Aorta (tissue), 5 donors: Measurements from ENCODE around the gene ZBED4. TPM values are rescaled to one million over a fixed set of nuclear protein-coding genes. Genes with fewer than 3 reads are reported as not detected.

Experiments used
- ATAC-seq: fragments of 200-7000 bp; cut with Tn5 transposase; one replicate; pipeline ENCODE4 v1.9.1; 2022; ENCODE audit warnings: moderate library complexity; ENCODE audit not compliant: low FRiP score
- DNase-seq, 2 donors: peaks; one replicate each; pipeline ENCODE4 v3.0.0-alpha.2; 2020
- H3K27ac ChIP-seq, 2 donors: one replicate each; pipeline ENCODE4 v1.5.1; 2013; ENCODE audit warnings: low read length in 2 of 2, mild to moderate bottlenecking in 2 of 2, moderate library complexity in 2 of 2, control low read depth in 1 of 2, inconsistent platforms in 1 of 2, low read depth in 1 of 2
- H3K27me3 ChIP-seq, 2 donors: one replicate each; pipeline ENCODE4 v1.6.1; 2013; ENCODE audit warnings: control low read depth in 1 of 2, low read length in 1 of 2, mild to moderate bottlenecking in 1 of 2, moderate library complexity in 1 of 2; ENCODE audit not compliant: insufficient read depth in 2 of 2, control insufficient read depth in 1 of 2
- H3K36me3 ChIP-seq, 2 donors: one replicate each; pipeline ENCODE4 v1.6.1; 2013; ENCODE audit warnings: control low read depth in 1 of 2, low read length in 1 of 2, mild to moderate bottlenecking in 1 of 2; ENCODE audit not compliant: insufficient read depth in 2 of 2, control insufficient read depth in 1 of 2
- H3K4me1 ChIP-seq, 2 donors: one replicate each; pipeline ENCODE4 v1.6.1; 2013; ENCODE audit warnings: low read length in 2 of 2, control low read depth in 1 of 2, mild to moderate bottlenecking in 1 of 2, moderate library complexity in 1 of 2; ENCODE audit not compliant: insufficient read depth in 2 of 2, control insufficient read depth in 1 of 2
- H3K4me3 ChIP-seq, 2 donors: one replicate each; pipeline ENCODE4 v1.5.1; 2013; ENCODE audit warnings: low read length in 2 of 2, control low read depth in 1 of 2, mild to moderate bottlenecking in 1 of 2
- H3K9me3 ChIP-seq: one replicate; pipeline ENCODE4 v1.6.1; 2013; ENCODE audit warnings: mild to moderate bottlenecking, low read length; ENCODE audit not compliant: control insufficient read depth
- WGBS, 2 donors: extraction: QIAGEN DNeasy Blood & Tissue Kit; methylation state at CpG; one replicate each; pipeline ENCODE4 v1.1.7; 2013; 5-methylcytosine and 5-hydroxymethylcytosine counted together
- intact Hi-C, 2 donors: fragments of 100-400 bp; cut with DNase I; formaldehyde crosslinking; loops; one replicate each; pipeline versions ENCODE4 v1.14.2 to v1.15.0; 2022
- polyA plus RNA-seq, 2 donors: library from polyadenylated mRNA; stranded (reverse); fragments of 200-250 nt; gene quantifications; one replicate each; pipeline ENCODE4 v1.2.3, GENCODE V29; 2013
- total RNA-seq, 2 donors: library from RNA; stranded (reverse); fragmentation: NEBNext Ultra II Directional; extraction: Animal tissue kit (Norgen Biotek cat#: 25700); gene quantifications; one replicate each; pipeline ENCODE4 v1.2.1, GENCODE V29; 2021
- donor health status: healthy with polysubstance abuse.
- donor health status: Bipolar disorder and iron deficiency.
- donor health status: DM: no; HTN: no; CAD: no.
- donor health status: DM: no; HTN: no; CAD: no.
- donor health status: DM: yes; HTN: yes; CAD: no.

The ZBED4 gene
- total and polyA plus RNA-seq, 4 donors, result 1.3 to 9.7 (median 5.3) TPM

DNA sequence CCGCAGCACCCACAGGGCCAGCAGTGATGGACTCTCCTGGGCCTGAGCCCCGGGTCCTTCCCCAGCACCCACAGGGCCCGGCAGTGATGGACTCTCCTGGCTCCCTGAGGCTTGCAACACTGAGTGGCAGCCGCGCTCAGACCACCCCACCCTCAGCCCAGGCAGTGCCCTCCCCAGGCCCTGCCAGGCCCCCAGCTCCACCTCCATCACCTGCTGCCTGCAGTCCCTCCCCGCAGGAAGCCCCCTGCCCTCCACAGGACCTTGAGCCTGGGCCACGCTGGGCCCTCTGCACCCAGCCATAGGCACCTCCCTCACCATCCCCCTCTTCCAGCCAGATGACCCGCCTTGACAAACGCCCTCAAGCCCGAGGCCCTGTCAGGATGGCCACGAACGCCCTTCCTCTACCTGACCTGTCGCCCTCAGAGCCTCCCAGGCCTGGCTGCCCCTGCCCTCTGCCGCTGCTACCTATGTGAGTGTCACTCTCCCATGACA is 53.2 kb downstream of the ZBED4 start:
- Histone ChIP-seq H3K4me3 (no peak overlapping the region), H3K9me3 (no peaks in the 10 kb centered on the region), H3K36me3 (peaks cover 0 to 15% of the 10 kb centered on the region in 2 donors), H3K4me1 (no peaks in the 10 kb centered on the region), H3K27me3 (no peaks in the 10 kb centered on the region), H3K27ac (no peak overlapping the region)
- 93 to 94% methylated on average over 14 of the region's 14 CpGs for WGBS, 2 donors
- intact Hi-C loops, result no loop called here
- DNase-seq (peak; percentile 40 to 72), ATAC-seq (peak; percentile 9)

DNA sequence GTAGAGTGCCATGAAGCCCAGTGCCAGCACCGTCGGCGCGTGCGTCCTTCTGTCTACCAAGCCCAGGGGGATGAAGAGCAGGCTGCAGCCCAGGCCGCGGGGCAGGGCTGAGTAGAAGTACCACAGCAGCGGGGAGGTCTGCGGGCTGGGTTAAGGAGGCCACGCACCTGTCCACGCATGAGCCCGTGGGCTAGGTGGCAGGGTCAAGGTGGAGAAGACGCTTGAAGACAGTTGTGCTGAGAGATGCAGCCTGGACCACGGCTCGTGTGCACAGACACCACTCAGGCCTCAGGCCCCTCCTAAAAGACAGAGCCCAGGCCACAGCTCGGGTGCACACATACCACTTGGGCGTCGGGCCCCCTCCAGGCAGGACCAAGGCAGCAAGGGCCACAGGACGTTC is 54.2 kb downstream of the ZBED4 start:
- H3K27me3 ChIP-seq, result no peaks in the 10 kb centered on the region
- intact Hi-C loops, result no loop called here
- H3K27ac ChIP-seq, result no peak overlapping the region
- H3K4me1 ChIP-seq, result no peaks in the 10 kb centered on the region
- no peak overlapping the region for H3K4me3 ChIP-seq
- peaks cover 0 to 15% of the 10 kb centered on the region in 2 donors for H3K36me3 ChIP-seq
- ATAC-seq, result no peak
- DNase-seq, result peak; percentile 38 to 74
- no peaks in the 10 kb centered on the region for H3K9me3 ChIP-seq
- WGBS, 2 donors, result 93 to 94% methylated on average over 19 of the region's 19 CpGs

DNA sequence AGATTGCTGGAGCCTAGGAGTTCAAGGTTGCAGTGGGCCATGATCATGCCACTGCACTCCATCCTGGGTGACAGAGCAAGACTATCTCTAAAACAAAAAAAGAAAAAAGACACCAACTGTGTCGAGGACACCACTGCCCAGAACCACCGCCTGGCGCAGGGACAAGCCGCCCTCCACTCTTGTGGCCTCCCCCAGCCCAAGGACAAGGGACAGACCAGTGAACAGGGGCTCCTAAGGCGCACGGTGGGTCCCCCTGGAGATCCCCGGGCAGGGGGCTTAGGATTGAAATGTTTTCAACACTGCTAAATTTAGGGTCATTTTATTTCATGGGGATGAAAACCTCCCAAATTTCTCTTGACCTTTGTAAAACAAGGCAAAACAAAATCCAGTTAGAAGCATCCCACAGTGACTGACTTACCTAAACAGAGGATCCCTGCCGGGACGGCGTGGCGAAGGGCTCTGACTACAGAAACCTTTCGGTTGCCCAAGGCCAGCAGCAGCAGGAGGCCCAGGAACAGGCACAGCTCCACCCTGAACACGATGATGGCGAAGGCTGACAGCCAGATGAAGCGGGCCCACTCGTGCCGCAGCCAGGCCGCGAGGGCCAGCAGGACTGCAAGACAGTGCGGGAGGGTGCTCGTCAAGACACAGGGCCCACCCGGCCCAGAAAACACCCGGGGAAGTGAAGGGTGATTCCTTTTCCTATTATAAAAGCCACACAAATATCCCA is 56.0 kb downstream of the ZBED4 start:
- H3K4me1 ChIP-seq, result no peaks in the 10 kb centered on the region
- WGBS, 2 donors, result 90 to 93% methylated on average over 23 of the region's 23 CpGs
- ATAC-seq (no peak), DNase-seq (peak; percentile 37 to 74)
- no peaks in the 10 kb centered on the region for H3K27me3 ChIP-seq
- H3K9me3 ChIP-seq, result no peaks in the 10 kb centered on the region
- H3K27ac ChIP-seq, result no peak overlapping the region
- H3K4me3 ChIP-seq, result no peak overlapping the region
- H3K36me3 ChIP-seq, result peaks cover 0 to 18% of the 10 kb centered on the region in 2 donors
- intact Hi-C loops, result no loop called here

DNA sequence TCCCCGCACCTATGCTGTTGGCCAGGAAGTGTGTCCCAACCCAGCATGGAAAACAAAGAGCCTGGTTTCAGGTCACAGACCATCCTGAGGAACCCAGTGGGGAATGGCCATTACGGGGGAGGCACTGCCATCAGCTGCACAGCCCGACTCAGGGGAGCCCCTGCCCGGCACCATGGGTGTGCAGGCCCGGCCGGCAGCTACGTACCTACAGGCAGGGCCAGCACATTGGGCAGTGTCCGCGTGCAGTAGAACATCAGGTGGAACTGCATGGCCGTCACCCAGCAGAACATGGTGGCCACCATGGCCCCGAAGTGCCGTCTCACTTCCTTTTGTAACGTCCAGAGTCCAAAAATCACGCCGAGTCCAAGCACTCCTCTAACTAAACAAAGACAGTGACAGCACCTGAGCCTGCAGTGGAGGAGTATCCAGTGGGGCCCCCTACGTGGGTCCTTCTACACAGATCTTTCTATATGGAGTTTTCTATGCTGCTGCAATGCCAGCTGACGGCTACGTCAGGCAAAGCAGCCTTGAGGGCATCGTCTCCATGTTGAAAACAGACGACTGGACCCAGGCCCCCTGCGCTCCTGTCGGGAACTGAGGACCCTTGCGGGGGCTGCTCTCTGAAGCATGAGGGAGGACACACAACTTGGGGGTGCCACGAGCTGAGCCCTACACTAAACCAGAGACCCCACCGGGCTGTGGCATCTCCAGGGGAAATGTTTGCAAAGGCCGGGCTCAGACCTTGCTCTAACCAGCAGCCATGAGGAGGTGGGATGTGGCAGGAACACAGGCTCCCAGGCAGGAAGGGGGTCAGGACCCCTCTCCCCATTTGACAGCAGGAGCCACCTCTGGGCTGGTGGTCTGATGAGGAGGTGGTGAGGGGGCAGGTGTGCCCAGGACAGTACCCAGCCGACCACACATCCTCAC is 56.8 kb downstream of the ZBED4 start:
- peak in 1 of 2 donors; percentile 32 for DNase-seq

DNA sequence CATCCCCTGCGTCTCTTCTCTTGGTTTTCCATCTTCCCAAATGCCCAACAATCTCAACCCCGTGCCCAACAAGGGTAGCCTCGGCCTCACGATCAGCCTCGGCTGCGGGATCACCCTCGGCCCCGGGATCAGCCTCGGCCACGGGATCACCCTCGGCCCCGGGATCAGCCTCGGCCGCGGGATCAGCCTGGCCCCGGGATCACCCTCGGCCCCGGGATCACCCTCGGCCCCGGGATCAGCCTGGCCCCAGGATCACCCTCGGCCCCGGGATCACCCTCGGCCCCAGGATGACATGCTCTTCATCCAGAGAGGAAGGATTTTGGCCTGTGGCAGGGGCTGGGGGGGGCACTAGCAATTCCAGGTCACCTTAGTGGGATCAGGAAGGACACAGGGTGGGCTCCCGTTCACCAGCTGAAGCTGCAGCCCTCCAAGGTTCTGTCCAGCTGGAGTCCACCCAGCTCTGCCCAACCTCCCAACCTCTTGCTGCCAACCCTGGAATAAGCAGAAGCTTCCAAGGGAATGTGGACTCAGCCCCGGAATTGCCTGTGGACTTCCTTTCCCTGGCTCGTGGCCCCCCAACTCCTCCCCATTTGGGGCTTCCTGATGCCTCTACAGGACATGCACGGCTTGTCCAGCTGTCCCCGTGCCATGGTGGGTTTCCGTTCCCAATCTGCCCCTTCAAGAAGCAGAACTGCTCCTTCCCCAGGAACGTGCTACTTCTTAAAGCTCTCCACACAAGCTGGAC is 58.4 kb downstream of the ZBED4 start:
- H3K36me3 ChIP-seq, result peaks cover 0 to 14% of the 10 kb centered on the region in 2 donors
- H3K4me1 ChIP-seq, result no peaks in the 10 kb centered on the region
- peak in 1 of 2 donors; percentile 32 for DNase-seq
- intact Hi-C loops, result no loop called here
- H3K27ac ChIP-seq, result no peak overlapping the region
- WGBS, 2 donors, result 95% methylated on average over 30 of the region's 30 CpGs
- H3K9me3 ChIP-seq, result no peaks in the 10 kb centered on the region
- no peak overlapping the region for H3K4me3 ChIP-seq
- no peaks in the 10 kb centered on the region for H3K27me3 ChIP-seq
- no peak for ATAC-seq

More for the DNA sequence above, 56.8 kb downstream of the ZBED4 start:
- no peaks in the 10 kb centered on the region for H3K4me1 ChIP-seq
- 92% methylated on average over 27 of the region's 27 CpGs for WGBS, 2 donors
- ATAC-seq, result no peak
- peaks cover 0 to 18% of the 10 kb centered on the region in 2 donors for H3K36me3 ChIP-seq
- no peak overlapping the region for H3K27ac ChIP-seq
- no peaks in the 10 kb centered on the region for H3K9me3 ChIP-seq
- no peaks in the 10 kb centered on the region for H3K27me3 ChIP-seq
- no peak overlapping the region for H3K4me3 ChIP-seq
- intact Hi-C loops, result no loop called here

DNA sequence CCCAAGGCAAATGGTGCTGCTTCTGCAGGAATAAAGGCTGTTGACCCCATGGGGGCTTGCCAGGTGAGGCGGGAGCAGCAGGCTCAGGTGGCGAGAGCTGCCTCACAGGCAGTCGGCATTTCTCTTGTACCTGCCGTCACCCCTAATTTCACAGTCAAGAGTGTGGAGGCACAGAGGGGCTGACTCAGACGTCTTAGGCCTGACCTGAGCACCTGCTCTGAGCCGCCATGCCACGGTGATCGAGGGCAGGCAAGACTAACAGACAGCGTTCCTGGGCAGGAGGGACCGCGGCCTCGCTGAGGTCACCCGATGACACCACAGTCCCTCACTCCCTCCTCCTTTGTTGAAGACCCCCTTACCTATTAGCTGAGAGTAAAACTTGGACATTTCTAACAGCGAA is 59.4 kb downstream of the ZBED4 start:
- intact Hi-C loops, result no loop called here
- Histone ChIP-seq H3K4me3 (no peak overlapping the region), H3K9me3 (no peaks in the 10 kb centered on the region), H3K4me1 (no peaks in the 10 kb centered on the region), H3K36me3 (peaks cover 0 to 7% of the 10 kb centered on the region in 2 donors), H3K27ac (no peak overlapping the region), H3K27me3 (no peaks in the 10 kb centered on the region)
- 94 to 97% methylated on average over 14 of the region's 14 CpGs for WGBS, 2 donors
- DNase-seq, result no peak
- ATAC-seq, result no peak

DNA sequence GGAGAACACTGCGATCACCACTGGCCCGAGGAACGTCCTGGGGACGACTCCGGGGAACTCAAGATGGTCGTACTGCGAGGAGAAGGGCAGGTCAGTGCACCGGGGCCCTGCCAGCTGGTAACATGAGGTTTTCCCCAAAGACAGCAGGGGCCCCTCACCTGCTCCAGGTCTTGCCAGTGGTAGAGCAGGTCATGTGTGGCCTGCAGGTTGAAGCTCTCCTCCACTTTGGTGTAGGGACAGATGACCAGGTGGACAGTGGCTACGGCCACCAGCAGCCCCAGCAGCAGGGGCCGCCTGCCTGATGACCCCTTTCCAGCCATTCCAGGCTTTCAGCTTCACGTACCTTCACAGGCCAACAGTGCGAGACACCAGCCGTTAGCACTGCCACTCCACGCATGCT is 59.8 kb downstream of the ZBED4 start:
- no peaks in the 10 kb centered on the region for H3K9me3 ChIP-seq
- H3K4me1 ChIP-seq, result no peaks in the 10 kb centered on the region
- peaks cover 0 to 7% of the 10 kb centered on the region in 2 donors for H3K36me3 ChIP-seq
- intact Hi-C loops, result no loop called here
- no peak for ATAC-seq
- DNase-seq, result no peak
- H3K27ac ChIP-seq, result no peak overlapping the region
- H3K27me3 ChIP-seq, result no peaks in the 10 kb centered on the region
- H3K4me3 ChIP-seq, result no peak overlapping the region
- 96% methylated on average over 14 of the region's 14 CpGs for WGBS, 2 donors

DNA sequence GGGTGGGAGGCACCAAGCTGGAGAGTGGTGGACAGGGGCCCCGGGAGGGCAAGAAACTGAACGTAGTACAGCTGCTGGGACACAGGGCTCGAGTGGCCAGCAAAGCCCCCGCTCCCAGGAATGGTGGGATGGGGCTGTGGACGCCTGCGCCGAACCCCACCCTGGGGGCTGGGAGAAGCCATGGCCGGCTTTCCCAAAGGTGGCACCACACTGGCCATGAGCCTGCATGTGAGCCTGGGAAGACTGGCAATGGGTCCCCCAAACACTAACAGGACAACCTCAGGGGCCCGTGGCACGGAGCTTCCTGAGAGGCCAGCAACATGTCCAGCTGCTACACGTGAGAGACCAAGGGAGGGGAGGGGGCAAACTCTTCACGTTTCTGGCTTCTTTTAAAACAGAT is 60.6 kb downstream of the ZBED4 start:
- no peaks in the 10 kb centered on the region for H3K27me3 ChIP-seq
- DNase-seq (peak in 1 of 2 donors; percentile 73), ATAC-seq (no peak)
- WGBS, 2 donors, result 88 to 92% methylated on average over 12 of the region's 12 CpGs
- H3K4me1 ChIP-seq, result no peaks in the 10 kb centered on the region
- H3K4me3 ChIP-seq, result no peak overlapping the region
- intact Hi-C loops, result no loop called here
- H3K36me3 ChIP-seq, result peaks cover 0 to 5% of the 10 kb centered on the region in 2 donors
- no peaks in the 10 kb centered on the region for H3K9me3 ChIP-seq
- H3K27ac ChIP-seq, result no peak overlapping the region
